ENCODE data around the gene FRMD4A.
A peak's percentile ranks its signal among the peaks of the same experiment; 100 is the strongest.

Gene FRMD4A

DNA sequence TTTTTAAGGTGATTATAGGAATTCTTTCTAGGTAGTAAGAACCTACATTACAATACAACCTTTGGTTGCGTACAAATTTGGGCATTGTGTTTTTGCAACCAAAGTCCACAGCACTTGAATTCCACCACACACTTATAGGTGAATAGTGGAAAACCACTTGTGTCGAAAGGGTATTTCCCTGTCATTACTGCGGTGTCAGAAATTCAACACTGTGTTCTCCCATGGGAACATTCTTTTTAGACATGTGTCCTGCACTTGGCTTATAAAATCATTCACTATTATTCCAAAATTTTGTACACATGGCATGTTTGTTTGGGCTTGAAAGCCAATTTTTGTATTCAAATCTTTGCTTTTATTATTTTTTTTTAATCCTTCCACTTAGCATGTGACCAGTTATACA is 410.3 kb downstream of the FRMD4A start:
- POLR2A ChIA-PET, result no interaction called here
- no peak for DNase-seq (ENCODE audit: extremely low spot score)
- CTCF ChIA-PET, result no interaction called here
- TF ChIP-seq HDGF (IDR thresholded peaks at IDR 0.05; ENCODE audit: borderline replicate concordance), result no peak
- TF ChIP-seq, protein P1, sequence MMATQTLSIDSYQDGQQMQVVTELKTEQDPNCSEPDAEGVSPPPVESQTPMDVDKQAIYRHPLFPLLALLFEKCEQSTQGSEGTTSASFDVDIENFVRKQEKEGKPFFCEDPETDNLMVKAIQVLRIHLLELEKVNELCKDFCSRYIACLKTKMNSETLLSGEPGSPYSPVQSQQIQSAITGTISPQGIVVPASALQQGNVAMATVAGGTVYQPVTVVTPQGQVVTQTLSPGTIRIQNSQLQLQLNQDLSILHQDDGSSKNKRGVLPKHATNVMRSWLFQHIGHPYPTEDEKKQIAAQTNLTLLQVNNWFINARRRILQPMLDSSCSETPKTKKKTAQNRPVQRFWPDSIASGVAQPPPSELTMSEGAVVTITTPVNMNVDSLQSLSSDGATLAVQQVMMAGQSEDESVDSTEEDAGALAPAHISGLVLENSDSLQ (IDR thresholded peaks at IDR 0.05), result no peak
- no peak for TF ChIP-seq SP1 (IDR thresholded peaks at IDR 0.05)
- no peak for TF ChIP-seq BHLHE40 (IDR thresholded peaks at IDR 0.05; ENCODE audit: borderline replicate concordance)
- no peak for TF ChIP-seq L3MBTL2 (conservative IDR thresholded peaks at IDR 0.05)
- TF ChIP-seq LEF1 (IDR thresholded peaks at IDR 0.05; ENCODE audit: borderline replicate concordance), result no peak
- TF ChIP-seq SUZ12 (IDR thresholded peaks at IDR 0.05), result no peak
- no peak for TF ChIP-seq FOXM1 (IDR thresholded peaks at IDR 0.05; ENCODE audit: borderline replicate concordance)
- no peak for TF ChIP-seq FOXA1 (IDR thresholded peaks at IDR 0.05)
- no peak for TF ChIP-seq ARNT (IDR thresholded peaks at IDR 0.05)
- TF ChIP-seq NFRKB (IDR thresholded peaks at IDR 0.05), result no peak
- TF ChIP-seq TARDBP (IDR thresholded peaks at IDR 0.05), result no peak
- TF ChIP-seq ELF4 (IDR thresholded peaks at IDR 0.05), result no peak
- no peak for TF ChIP-seq ZNF384 (IDR thresholded peaks at IDR 0.05)
- no peak for TF ChIP-seq FOXK2 (IDR thresholded peaks at IDR 0.05)
- no peak for TF ChIP-seq CTBP1 (IDR thresholded peaks at IDR 0.05; ENCODE audit: borderline replicate concordance)

DNA sequence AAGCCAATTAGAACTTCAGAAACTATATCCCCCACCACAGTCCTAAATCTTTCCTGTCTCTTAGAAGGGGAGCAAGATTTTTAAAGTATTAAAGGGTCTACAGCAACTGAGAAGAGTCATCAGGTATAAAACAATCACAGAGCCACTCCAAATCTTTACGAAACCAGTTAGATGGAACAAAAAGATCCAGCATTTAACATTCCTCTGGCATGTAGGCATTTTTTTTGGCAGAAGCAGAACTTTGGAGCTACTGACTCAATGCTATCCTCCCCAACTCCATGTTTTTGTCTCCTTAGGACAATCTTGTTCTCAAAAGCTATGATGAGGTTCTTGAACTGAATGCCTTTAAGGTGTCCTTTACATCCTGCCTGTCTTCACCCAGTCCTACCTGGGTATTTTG is 410.7 kb downstream of the FRMD4A start:
- TF ChIP-seq LEF1 (IDR thresholded peaks at IDR 0.05; ENCODE audit: borderline replicate concordance), result no peak
- no peak for TF ChIP-seq NFRKB (IDR thresholded peaks at IDR 0.05)
- TF ChIP-seq FOXK2 (IDR thresholded peaks at IDR 0.05), result no peak
- no peak for TF ChIP-seq HDGF (IDR thresholded peaks at IDR 0.05; ENCODE audit: borderline replicate concordance)
- TF ChIP-seq SP1 (IDR thresholded peaks at IDR 0.05), result no peak
- no peak for TF ChIP-seq FOXM1 (IDR thresholded peaks at IDR 0.05; ENCODE audit: borderline replicate concordance)
- TF ChIP-seq FOXA1 (IDR thresholded peaks at IDR 0.05), result no peak
- no peak for TF ChIP-seq ZNF384 (IDR thresholded peaks at IDR 0.05)
- no peak for TF ChIP-seq L3MBTL2 (conservative IDR thresholded peaks at IDR 0.05)
- TF ChIP-seq ELF4 (IDR thresholded peaks at IDR 0.05), result no peak
- TF ChIP-seq BHLHE40 (IDR thresholded peaks at IDR 0.05; ENCODE audit: borderline replicate concordance), result no peak
- TF ChIP-seq, protein P1 (IDR thresholded peaks at IDR 0.05), result no peak
- no peak for TF ChIP-seq CTBP1 (IDR thresholded peaks at IDR 0.05; ENCODE audit: borderline replicate concordance)
- no peak for TF ChIP-seq SUZ12 (IDR thresholded peaks at IDR 0.05)
- no peak for TF ChIP-seq TARDBP (IDR thresholded peaks at IDR 0.05)
- TF ChIP-seq ARNT (IDR thresholded peaks at IDR 0.05), result no peak
- POLR2A ChIA-PET, result no interaction called here
- DNase-seq (ENCODE audit: extremely low spot score), result no peak
- CTCF ChIA-PET, result no interaction called here

DNA sequence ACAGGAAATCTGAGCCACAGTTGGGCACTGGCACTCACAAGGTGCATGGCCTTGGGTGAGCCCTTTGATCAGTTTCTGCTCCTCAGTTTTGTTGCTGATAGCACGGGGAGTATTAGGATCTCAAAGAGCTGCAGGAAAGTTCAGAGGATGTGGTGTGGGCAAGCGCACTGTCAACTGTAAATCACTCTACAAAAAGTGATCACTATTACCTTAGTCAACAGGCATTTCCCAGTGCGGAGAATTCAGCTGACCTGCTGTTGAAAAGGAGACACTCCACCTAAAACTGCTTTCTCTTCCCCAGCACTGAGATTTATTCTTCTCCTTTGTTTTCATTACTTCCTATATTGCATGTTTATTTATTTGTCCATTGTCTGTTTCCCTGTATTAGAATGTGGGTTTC is 412.9 kb downstream of the FRMD4A start:
- no peak for DNase-seq (ENCODE audit: extremely low spot score)
- POLR2A ChIA-PET, result no interaction called here
- no peak for TF ChIP-seq ELF4 (IDR thresholded peaks at IDR 0.05)
- TF ChIP-seq, protein P1 (IDR thresholded peaks at IDR 0.05), result 0 out of 2 replicates have a peak, but pooled peaks have one; percentile 13
- no peak for TF ChIP-seq ARNT (IDR thresholded peaks at IDR 0.05)
- TF ChIP-seq NFRKB (IDR thresholded peaks at IDR 0.05), result no peak
- TF ChIP-seq BHLHE40 (IDR thresholded peaks at IDR 0.05; ENCODE audit: borderline replicate concordance), result no peak
- no peak for TF ChIP-seq ZNF384 (IDR thresholded peaks at IDR 0.05)
- no peak for TF ChIP-seq FOXM1 (IDR thresholded peaks at IDR 0.05; ENCODE audit: borderline replicate concordance)
- CTCF ChIA-PET, result no interaction called here

DNA sequence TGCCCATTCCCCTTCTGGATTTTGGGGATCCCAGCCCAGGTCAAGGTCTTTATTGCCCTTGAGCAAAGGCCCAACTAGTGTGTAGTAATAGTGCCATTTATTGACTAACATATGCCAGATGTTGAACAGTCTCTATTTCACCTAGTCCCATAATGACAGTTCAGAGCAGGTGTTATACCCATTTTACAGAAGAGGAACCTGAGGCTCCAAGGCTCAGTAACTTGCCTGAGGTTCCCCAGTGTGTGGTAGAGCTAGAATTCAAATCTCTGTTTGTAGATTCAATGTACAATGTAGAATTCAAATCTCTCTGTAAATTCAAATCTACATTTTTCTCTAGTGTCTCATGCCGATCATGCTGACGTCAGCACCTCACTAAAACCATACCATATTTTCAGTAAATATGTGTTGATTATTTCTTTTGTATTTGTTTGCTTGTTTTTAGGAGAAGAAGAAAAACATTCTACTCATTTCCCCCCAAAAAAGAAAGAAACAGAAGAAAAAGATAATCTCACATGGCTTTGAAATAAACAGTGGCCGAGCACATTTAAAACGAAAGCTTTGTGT is 414.3 kb downstream of the FRMD4A start:
- DNase-seq (ENCODE audit: extremely low spot score), result no peak
- TF ChIP-seq FOXA1 (IDR thresholded peaks at IDR 0.05) (no peak), NFRKB (IDR thresholded peaks at IDR 0.05) (no peak), BHLHE40 (IDR thresholded peaks at IDR 0.05; ENCODE audit: borderline replicate concordance) (no peak), FOXM1 (IDR thresholded peaks at IDR 0.05; ENCODE audit: borderline replicate concordance) (no peak), ARNT (IDR thresholded peaks at IDR 0.05) (no peak), ZNF384 (IDR thresholded peaks at IDR 0.05) (no peak), ELF4 (IDR thresholded peaks at IDR 0.05) (no peak), SP1 (IDR thresholded peaks at IDR 0.05) (no peak), L3MBTL2 (conservative IDR thresholded peaks at IDR 0.05) (no peak), HDGF (IDR thresholded peaks at IDR 0.05; ENCODE audit: borderline replicate concordance) (no peak), TARDBP (IDR thresholded peaks at IDR 0.05) (no peak), SUZ12 (IDR thresholded peaks at IDR 0.05) (no peak), LEF1 (IDR thresholded peaks at IDR 0.05; ENCODE audit: borderline replicate concordance) (no peak), FOXK2 (IDR thresholded peaks at IDR 0.05) (no peak), CTBP1 (IDR thresholded peaks at IDR 0.05; ENCODE audit: borderline replicate concordance) (no peak)
- TF ChIP-seq, protein P1 (IDR thresholded peaks at IDR 0.05), result no peak
- POLR2A ChIA-PET, result no interaction called here
- CTCF ChIA-PET, result no interaction called here

DNA sequence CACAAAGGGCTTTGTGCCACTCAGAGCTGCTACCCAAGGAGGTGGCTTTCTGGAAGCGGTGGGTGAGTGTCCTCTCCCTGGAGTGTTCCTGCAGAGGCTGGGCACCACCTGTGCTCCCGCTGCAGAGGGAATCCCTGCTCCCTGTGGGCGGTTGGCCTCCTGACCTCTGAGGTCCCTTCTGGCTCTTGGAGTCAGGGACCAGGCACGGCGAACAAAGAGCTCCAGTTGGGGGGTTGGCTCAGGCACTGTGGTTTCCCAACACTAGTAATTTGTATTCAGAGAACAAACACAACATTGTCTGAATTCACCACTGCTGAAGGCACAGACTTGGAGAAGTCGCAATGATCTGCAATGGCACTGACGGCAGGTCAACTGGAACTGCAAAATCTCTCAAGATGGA is 415.0 kb downstream of the FRMD4A start:
- TF ChIP-seq ZNF384 (IDR thresholded peaks at IDR 0.05) (no peak), TARDBP (IDR thresholded peaks at IDR 0.05) (no peak), BHLHE40 (IDR thresholded peaks at IDR 0.05; ENCODE audit: borderline replicate concordance) (no peak), CTBP1 (IDR thresholded peaks at IDR 0.05; ENCODE audit: borderline replicate concordance) (no peak), LEF1 (IDR thresholded peaks at IDR 0.05; ENCODE audit: borderline replicate concordance) (no peak), FOXA1 (IDR thresholded peaks at IDR 0.05) (no peak), ARNT (IDR thresholded peaks at IDR 0.05) (no peak)
- CTCF ChIA-PET, result no interaction called here
- DNase-seq (ENCODE audit: extremely low spot score), result no peak
- POLR2A ChIA-PET, result no interaction called here
